GM19372 (cell line): ENCODE results near the gene CDIPT.
"Not testable (repeated sequence)": the region's sequence is repeated elsewhere in the genome, so short reads cannot be mapped to it uniquely, and the experiment has no call there.

ENCODE experiments used
- ATAC-seq: cut with Tn5 transposase; IDR thresholded peaks from one replicate; pipeline ENCODE4 v1.9.1; 2021; ENCODE audit warnings: mild to moderate bottlenecking, low read depth, moderate library complexity; ENCODE audit not compliant: unreplicated experiment

CDIPT gene

GRCh38 chr16:29898135-29898803, 35.2 kb upstream of the CDIPT start:
- ATAC-seq = no peak

GRCh38 chr16:29897333-29897732, 34.3 kb upstream of the CDIPT start:
- ATAC-seq = no peak

- ATAC-seq = no peak
Measured at GRCh38 chr16:29896841-29897240, 33.8 kb upstream of the CDIPT start.

- ATAC-seq = no peak
Measured at GRCh38 chr16:29894352-29894751, 31.3 kb upstream of the CDIPT start.

GRCh38 chr16:29893553-29893952, 30.5 kb upstream of the CDIPT start:
- no peak for ATAC-seq

GRCh38 chr16:29892458-29892813, 29.4 kb upstream of the CDIPT start:
- ATAC-seq = no peak

- no peak for ATAC-seq
Measured at GRCh38 chr16:29891525-29892457, 28.8 kb upstream of the CDIPT start.

GRCh38 chr16:29889372-29889771, 26.3 kb upstream of the CDIPT start:
- not testable (repeated sequence) for ATAC-seq

GRCh38 chr16:29883987-29884386, 21.0 kb upstream of the CDIPT start:
- ATAC-seq = no peak

- ATAC-seq = no peak
Measured at GRCh38 chr16:29881050-29881449, 18.0 kb upstream of the CDIPT start.

- ATAC-seq = no peak
Measured at GRCh38 chr16:29878172-29878571, 15.1 kb upstream of the CDIPT start.

- ATAC-seq = no peak
Measured at GRCh38 chr16:29877266-29877961, 14.4 kb upstream of the CDIPT start.

GRCh38 chr16:29876594-29877249, 13.7 kb upstream of the CDIPT start:
- no peak for ATAC-seq

GRCh38 chr16:29876217-29876593, 13.2 kb upstream of the CDIPT start:
- no peak for ATAC-seq

- no peak for ATAC-seq
Measured at GRCh38 chr16:29875206-29875605, 12.2 kb upstream of the CDIPT start.

GRCh38 chr16:29873319-29873718, 10.3 kb upstream of the CDIPT start:
- ATAC-seq = no peak

GRCh38 chr16:29871822-29872546, 9.0 kb upstream of the CDIPT start:
- ATAC-seq = no peak

- ATAC-seq = not testable (repeated sequence)
Measured at GRCh38 chr16:29869067-29869466, 6.0 kb upstream of the CDIPT start.

- no peak for ATAC-seq
Measured at GRCh38 chr16:29868396-29869009, 5.5 kb upstream of the CDIPT start.

- ATAC-seq = no peak
Measured at GRCh38 chr16:29864205-29864604, 1.2 kb upstream of the CDIPT start.
